Activated naive CD8-positive, alpha-beta T cell treated with anti-CD3 and anti-CD28 coated beads for 36 hours (primary cell): Measurements from ENCODE around the gene UCK1. TPM values are rescaled to one million over a fixed set of nuclear protein-coding genes. Genes with fewer than 3 reads are reported as not detected.

Experiments used
- DNase-seq: peaks from one replicate; pipeline ENCODE4 v3.0.0; 2021
- H3K27ac Mint-ChIP-seq: one replicate; pipeline ENCODE4 v1.8.0; 2022; ENCODE audit warnings: mild to moderate bottlenecking, moderate library complexity, mixed read lengths
- H3K27me3 Mint-ChIP-seq: one replicate; pipeline ENCODE4 v1.8.0; 2022; ENCODE audit warnings: mild to moderate bottlenecking, mixed read lengths
- H3K36me3 Mint-ChIP-seq: one replicate; pipeline ENCODE4 v1.8.0; 2021; ENCODE audit warnings: mild to moderate bottlenecking, mixed read lengths
- H3K4me1 Mint-ChIP-seq: one replicate; pipeline ENCODE4 v1.8.0; 2021; ENCODE audit warnings: mixed read lengths
- H3K4me3 Mint-ChIP-seq: one replicate; pipeline ENCODE4 v1.8.0; 2022; ENCODE audit warnings: mild to moderate bottlenecking, moderate library complexity, mixed read lengths
- H3K9me3 Mint-ChIP-seq: one replicate; pipeline ENCODE4 v1.8.0; 2022; ENCODE audit warnings: mixed read lengths
- total RNA-seq, 2 experiments: library from RNA; stranded (reverse); gene quantifications; one replicate each; pipeline ENCODE4 v1.2.3, GENCODE V29; 2021

Gene UCK1
- total RNA-seq, 2 experiments from 2014 or later = 22.1 to 23.0 TPM

GRCh38 chr9:131537946-131538345 is 6.9 kb upstream of the UCK1 start:
- Mint-ChIP-seq H3K4me1 (peaks cover 18% of the 10 kb centered on the region), H3K27me3 (no peaks in the 10 kb centered on the region), H3K9me3 (peaks cover 4% of the 10 kb centered on the region), H3K4me3 (no peak overlapping the region), H3K27ac (no peak overlapping the region), H3K36me3 (no peaks in the 10 kb centered on the region)
- no peak for DNase-seq

GRCh38 chr9:131534721-131535237 is 3.7 kb upstream of the UCK1 start:
- Mint-ChIP-seq H3K27me3 (no peaks in the 10 kb centered on the region), H3K4me3 (no peak overlapping the region), H3K36me3 (no peaks in the 10 kb centered on the region), H3K27ac (no peak overlapping the region), H3K9me3 (no peaks in the 10 kb centered on the region), H3K4me1 (peaks cover 13% of the 10 kb centered on the region)
- DNase-seq = no peak

- Mint-ChIP-seq H3K27me3 (no peaks in the 10 kb centered on the region), H3K9me3 (no peaks in the 10 kb centered on the region), H3K27ac (no peak overlapping the region), H3K4me3 (peak overlapping the region; percentile 78), H3K4me1 (peaks cover 7% of the 10 kb centered on the region), H3K36me3 (no peaks in the 10 kb centered on the region)
- no peak for DNase-seq
These were observed 530 bp downstream of the UCK1 start for GRCh38 chr9:131530546-131530919.

GRCh38 chr9:131529597-131530545 is 1.2 kb downstream of the UCK1 start:
- Mint-ChIP-seq H3K36me3 (no peaks in the 10 kb centered on the region), H3K27me3 (no peaks in the 10 kb centered on the region), H3K4me3 (peak overlapping the region; percentile 78), H3K9me3 (no peaks in the 10 kb centered on the region), H3K4me1 (peaks cover 6% of the 10 kb centered on the region), H3K27ac (peak overlapping the region; percentile 66)
- DNase-seq = no peak

- Mint-ChIP-seq H3K9me3 (no peaks in the 10 kb centered on the region), H3K27me3 (no peaks in the 10 kb centered on the region), H3K27ac (no peak overlapping the region), H3K36me3 (peaks cover 2% of the 10 kb centered on the region), H3K4me3 (no peak overlapping the region), H3K4me1 (no peaks in the 10 kb centered on the region)
- DNase-seq = no peak
These were observed 2.1 kb downstream of the UCK1 start for GRCh38 chr9:131528886-131529505.

GRCh38 chr9:131528186-131528585 is 2.9 kb downstream of the UCK1 start:
- no peaks in the 10 kb centered on the region for H3K27me3 Mint-ChIP-seq
- H3K27ac Mint-ChIP-seq = no peak overlapping the region
- H3K4me3 Mint-ChIP-seq = peak overlapping the region; percentile 11
- no peaks in the 10 kb centered on the region for H3K9me3 Mint-ChIP-seq
- DNase-seq = no peak
- H3K4me1 Mint-ChIP-seq = no peaks in the 10 kb centered on the region
- H3K36me3 Mint-ChIP-seq = peaks cover 2% of the 10 kb centered on the region

- H3K4me3 Mint-ChIP-seq = no peak overlapping the region
- H3K4me1 Mint-ChIP-seq = no peaks in the 10 kb centered on the region
These were observed 5.2 kb downstream of the UCK1 start for GRCh38 chr9:131525643-131526565.

GRCh38 chr9:131524665-131525315 is 6.3 kb downstream of the UCK1 start:
- H3K27me3 Mint-ChIP-seq = no peaks in the 10 kb centered on the region
- H3K36me3 Mint-ChIP-seq = peaks cover 4% of the 10 kb centered on the region
- no peaks in the 10 kb centered on the region for H3K4me1 Mint-ChIP-seq
- H3K27ac Mint-ChIP-seq = peak overlapping the region; percentile 76
- H3K9me3 Mint-ChIP-seq = no peaks in the 10 kb centered on the region
- H3K4me3 Mint-ChIP-seq = no peak overlapping the region
- DNase-seq = no peak

More at GRCh38 chr9:131525643-131526565, 5.2 kb downstream of the UCK1 start:
- no peaks in the 10 kb centered on the region for H3K27me3 Mint-ChIP-seq
- DNase-seq = no peak
- no peaks in the 10 kb centered on the region for H3K9me3 Mint-ChIP-seq
- H3K36me3 Mint-ChIP-seq = peaks cover 4% of the 10 kb centered on the region
- no peak overlapping the region for H3K27ac Mint-ChIP-seq

- peaks cover 10% of the 10 kb centered on the region for H3K36me3 Mint-ChIP-seq
- DNase-seq = no peak
- H3K9me3 Mint-ChIP-seq = no peaks in the 10 kb centered on the region
- no peak overlapping the region for H3K4me3 Mint-ChIP-seq
- H3K27ac Mint-ChIP-seq = no peak overlapping the region
- H3K4me1 Mint-ChIP-seq = no peaks in the 10 kb centered on the region
- no peaks in the 10 kb centered on the region for H3K27me3 Mint-ChIP-seq
These were observed 7.3 kb downstream of the UCK1 start for GRCh38 chr9:131523451-131524435.

GRCh38 chr9:131523086-131523388 is 8.0 kb downstream of the UCK1 start:
- peak overlapping the region; percentile 29 for H3K27ac Mint-ChIP-seq
- no peak for DNase-seq
- H3K36me3 Mint-ChIP-seq = peaks cover 10% of the 10 kb centered on the region

GRCh38 chr9:131522257-131523085 is 8.6 kb downstream of the UCK1 start:
- Mint-ChIP-seq H3K36me3 (peaks cover 10% of the 10 kb centered on the region), H3K9me3 (no peaks in the 10 kb centered on the region), H3K4me1 (no peaks in the 10 kb centered on the region), H3K27me3 (no peaks in the 10 kb centered on the region), H3K27ac (peak overlapping the region; percentile 29), H3K4me3 (no peak overlapping the region)
- no peak for DNase-seq

More at GRCh38 chr9:131523086-131523388, 8.0 kb downstream of the UCK1 start:
- Mint-ChIP-seq H3K4me1 (no peaks in the 10 kb centered on the region), H3K27me3 (no peaks in the 10 kb centered on the region), H3K9me3 (no peaks in the 10 kb centered on the region), H3K4me3 (no peak overlapping the region)

GRCh38 chr9:131521822-131522221 is 9.2 kb downstream of the UCK1 start:
- peaks cover 10% of the 10 kb centered on the region for H3K36me3 Mint-ChIP-seq

GRCh38 chr9:131521203-131521602 is 9.9 kb downstream of the UCK1 start:
- Mint-ChIP-seq H3K36me3 (peaks cover 10% of the 10 kb centered on the region), H3K27me3 (no peaks in the 10 kb centered on the region), H3K4me1 (no peaks in the 10 kb centered on the region), H3K27ac (no peak overlapping the region), H3K4me3 (no peak overlapping the region), H3K9me3 (no peaks in the 10 kb centered on the region)
- DNase-seq = no peak

More at GRCh38 chr9:131521822-131522221, 9.2 kb downstream of the UCK1 start:
- Mint-ChIP-seq H3K4me1 (no peaks in the 10 kb centered on the region), H3K9me3 (no peaks in the 10 kb centered on the region), H3K4me3 (no peak overlapping the region), H3K27ac (no peak overlapping the region), H3K27me3 (no peaks in the 10 kb centered on the region)
- no peak for DNase-seq
